MCF 10A (cell line): ENCODE results near the gene GMPPA. TPM values are rescaled to one million over a fixed set of nuclear protein-coding genes. Genes with fewer than 3 reads are reported as not detected.
A peak's percentile ranks its signal among the peaks of the same experiment; 100 is the strongest.

Source experiments
- BruUV-seq: library from RNA; stranded (reverse); fragments of 400-500 nt; replicated peaks from 2 replicates; lab custom pipeline; 2021; lab: Mats Ljungman, UMichigan
- CTCF ChIA-PET: fragments of 300-600 bp; sonication (Branson Sonifier 250); formaldehyde crosslinking; extraction: SDS; loops from one replicate; lab custom pipeline; 2021; ENCODE audit warnings: antibody characterized with exemption, inconsistent platforms; lab: Yijun Ruan, JAX
- POLR2A ChIA-PET: fragments of 300-600, 350-650 bp; sonication (Branson Sonifier 250); formaldehyde crosslinking; extraction: SDS; loops from one replicate; lab custom pipeline; 2020; ENCODE audit warnings: antibody characterized with exemption, inconsistent platforms; lab: Yijun Ruan, JAX
- DNase-seq: peaks from one replicate; pipeline ENCODE4 v3.0.0-alpha.2; 2018; ENCODE audit not compliant: unreplicated experiment
- H3K27ac Mint-ChIP-seq: one replicate; pipeline ENCODE4 v1.8.0; 2022; ENCODE audit warnings: mild to moderate bottlenecking, low read depth, mixed read lengths; ENCODE audit not compliant: unreplicated experiment
- H3K27me3 Mint-ChIP-seq: one replicate; pipeline ENCODE4 v1.8.0; 2022; ENCODE audit warnings: mixed read lengths; ENCODE audit not compliant: insufficient read depth, unreplicated experiment
- H3K36me3 Mint-ChIP-seq: one replicate; pipeline ENCODE4 v1.8.0; 2022; ENCODE audit warnings: mild to moderate bottlenecking, moderate library complexity, mixed read lengths; ENCODE audit not compliant: insufficient read depth, unreplicated experiment
- H3K4me1 Mint-ChIP-seq: one replicate; pipeline ENCODE4 v1.8.0; 2022; ENCODE audit warnings: mixed read lengths; ENCODE audit not compliant: insufficient read depth, unreplicated experiment
- H3K4me3 Mint-ChIP-seq: one replicate; pipeline ENCODE4 v1.8.0; 2022; ENCODE audit warnings: mild to moderate bottlenecking, moderate library complexity, mixed read lengths; ENCODE audit not compliant: unreplicated experiment
- H3K9me3 Mint-ChIP-seq: one replicate; pipeline ENCODE4 v1.8.0; 2022; ENCODE audit warnings: mixed read lengths; ENCODE audit not compliant: unreplicated experiment
- CTCF ChIP-seq: fragments of 200-600 bp; IDR thresholded peaks from one replicate; pipeline ENCODE4 v1.8.0; 2022; ENCODE audit warnings: antibody characterized with exemption, mild to moderate bottlenecking; ENCODE audit not compliant: unreplicated experiment
- intact Hi-C: fragments of 100-400 bp; cut with micrococcal nuclease; formaldehyde crosslinking; loops from 2 replicates; pipeline ENCODE4 v1.14.1; 2022
- total RNA-seq: library from RNA; stranded (reverse); gene quantifications from 2 replicates; pipeline ENCODE4 v1.2.3, GENCODE V29; 2022

GMPPA gene
- total RNA-seq, 1 experiment from 2014 or later = 70.7 TPM

GRCh38 chr2:219490600-219491130 is 8.0 kb upstream of the GMPPA start:
- Mint-ChIP-seq H3K27me3 (no peaks in the 10 kb centered on the region), H3K4me1 (no peaks in the 10 kb centered on the region), H3K9me3 (no peaks in the 10 kb centered on the region), H3K36me3 (peaks cover 4% of the 10 kb centered on the region), H3K27ac (no peak overlapping the region), H3K4me3 (no peak overlapping the region)
- TF ChIP-seq CTCF = no peak
- no TSS peak for BruUV-seq
- ChIA-PET POLR2A (interaction anchor here (0.5 kb wide), 1 partner anchor 121 kb away, joined by 3 read pairs; no protein-coding TSS in a partner anchor), CTCF (interaction anchor here (1.1 to 2.1 kb wide), 3 partner anchors 14 to 17 kb away, joined by 3 to 8 read pairs (median 3); no protein-coding TSS in a partner anchor)
- no peak for DNase-seq
- intact Hi-C loops = no loop called here

GRCh38 chr2:219491278-219491963 is 7.3 kb upstream of the GMPPA start:
- Mint-ChIP-seq H3K36me3 (peaks cover 4% of the 10 kb centered on the region), H3K9me3 (no peaks in the 10 kb centered on the region), H3K4me1 (no peaks in the 10 kb centered on the region), H3K27me3 (no peaks in the 10 kb centered on the region), H3K27ac (no peak overlapping the region), H3K4me3 (no peak overlapping the region)
- POLR2A ChIA-PET = interaction anchor here (0.5 to 0.6 kb wide), 2 partner anchors 38 to 122 kb away, joined by 3 to 4 read pairs; no protein-coding TSS in a partner anchor
- no TSS peak for BruUV-seq
- TF ChIP-seq CTCF = no peak
- intact Hi-C loops = no loop called here
- CTCF ChIA-PET = interaction anchor here (0.5 to 2.1 kb wide), 5 partner anchors 15 to 88 kb away, joined by 3 to 8 read pairs (median 3); no protein-coding TSS in a partner anchor
- DNase-seq = no peak

DNA sequence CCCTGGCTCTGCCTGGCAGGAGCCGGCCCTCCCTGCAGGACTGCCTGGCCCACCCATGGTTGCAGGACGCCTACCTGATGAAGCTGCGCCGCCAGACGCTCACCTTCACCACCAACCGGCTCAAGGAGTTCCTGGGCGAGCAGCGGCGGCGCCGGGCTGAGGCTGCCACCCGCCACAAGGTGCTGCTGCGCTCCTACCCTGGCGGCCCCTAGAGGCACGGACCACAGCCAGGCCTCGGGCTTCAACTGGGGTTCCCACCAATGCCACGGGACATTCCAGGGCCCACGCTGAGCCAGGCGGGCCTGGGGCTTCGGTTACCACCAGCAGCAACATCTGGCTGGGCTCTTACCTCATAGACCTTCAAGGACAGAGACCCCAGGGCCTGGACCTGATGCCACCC is 6.1 kb upstream of the GMPPA start:
- Mint-ChIP-seq H3K9me3 (no peaks in the 10 kb centered on the region), H3K36me3 (peaks cover 4% of the 10 kb centered on the region), H3K4me3 (no peak overlapping the region), H3K27me3 (no peaks in the 10 kb centered on the region), H3K4me1 (no peaks in the 10 kb centered on the region), H3K27ac (peak overlapping the region; percentile 42)
- no TSS peak for BruUV-seq
- TF ChIP-seq CTCF = no peak
- ChIA-PET CTCF (interaction anchor here (2.1 kb wide), 1 partner anchor 16 kb away, joined by 8 read pairs; no protein-coding TSS in a partner anchor), POLR2A (no interaction called here)
- DNase-seq = no peak
- intact Hi-C loops = no loop called here

- Mint-ChIP-seq H3K27me3 (no peaks in the 10 kb centered on the region), H3K9me3 (no peaks in the 10 kb centered on the region), H3K4me1 (peaks cover under 1% of the 10 kb centered on the region), H3K36me3 (peaks cover 4% of the 10 kb centered on the region), H3K4me3 (no peak overlapping the region), H3K27ac (peak overlapping the region; percentile 42)
- DNase-seq = no peak
- intact Hi-C loops = no loop called here
- BruUV-seq = no TSS peak
- no peak for TF ChIP-seq CTCF
- ChIA-PET POLR2A (no interaction called here), CTCF (interaction anchor here (3.0 kb wide), 1 partner anchor 37 kb away, joined by 22 read pairs; no protein-coding TSS in a partner anchor)
Observed at GRCh38 chr2:219493086-219493485, 5.6 kb upstream of the GMPPA start.
